ENCODE results near the gene CHD3. TPM values are rescaled to one million over a fixed set of nuclear protein-coding genes. Genes with fewer than 3 reads are reported as not detected.
A peak's percentile ranks its signal among the peaks of the same experiment; 100 is the strongest.

The CHD3 gene
- total and polyA plus RNA-seq, 2 of the 13 experiments (the other 11 are each of a cell fraction or from before 2014, with no cell fraction given) = 2.7 to 3.7 TPM

- peak; percentile 61 for TF ChIP-seq MNT (IDR thresholded peaks at IDR 0.05)
- no peak for TF ChIP-seq ZNF292 (CRISPR knock-in tag; IDR thresholded peaks at IDR 0.05; ENCODE audit: borderline replicate concordance, low read depth)
- TF ChIP-seq TEAD3 (CRISPR knock-in tag; optimal IDR thresholded peaks at IDR 0.05; ENCODE audit: borderline replicate concordance) = peak; percentile 20
- TF ChIP-seq SAP130 (CRISPR knock-in tag; IDR thresholded peaks at IDR 0.05; ENCODE audit: low read depth) = peak; percentile 71
- no peak for TF ChIP-seq NCOR1 (IDR thresholded peaks at IDR 0.05; ENCODE audit: borderline replicate concordance, low read length)
- TF ChIP-seq ZBTB44 (CRISPR knock-in tag; IDR thresholded peaks at IDR 0.05) = no peak
- no peak for TF ChIP-seq MAZ (IDR thresholded peaks at IDR 0.05; ENCODE audit: borderline replicate concordance, low read depth, low read length)
- peak; percentile 28 for TF ChIP-seq MAZ (CRISPR knock-in tag; IDR thresholded peaks at IDR 0.05; ENCODE audit: low read depth)
- TF ChIP-seq ZNF782 (CRISPR knock-in tag; IDR thresholded peaks at IDR 0.05; ENCODE audit: borderline replicate concordance) = peak; percentile 64; the same call in 1 of the 2 replicates
- peak; percentile 66 for TF ChIP-seq BHLHE40 (IDR thresholded peaks at IDR 0.05; ENCODE audit: low read length)
- TF ChIP-seq YEATS4 (CRISPR knock-in tag; IDR thresholded peaks at IDR 0.05; ENCODE audit: borderline replicate concordance) = no peak
Observed at GRCh38 chr17:7841396-7841914, 47.1 kb upstream of the CHD3 start (continued).
